Adrenal gland (tissue), 12 donors: ENCODE measurements around the gene BTN1A1. TPM values are rescaled to one million over a fixed set of nuclear protein-coding genes. Genes with fewer than 3 reads are reported as not detected.

ENCODE experiments used
- DNase-seq, 7 donors: peaks; one replicate each; pipeline ENCODE4 v3.0.0-alpha.2; 2019 to 2020
- H3K27ac ChIP-seq, 5 donors: fragments of 200-600 bp; sonication (generic) in 4 of 5; 1 replicate in 3 of 5; 2 replicates in 2 of 5; pipeline versions ENCODE4 v1.5.1 to v1.8.0; 2016 to 2020; ENCODE audit warnings: mild to moderate bottlenecking in 1 of 5
- H3K27me3 ChIP-seq: fragments of 200-600 bp; 2 replicates; pipeline ENCODE4 v1.8.0; 2021
- H3K36me3 ChIP-seq, 2 donors: fragments of 200-600 bp; replicated peaks in 1 of 2; 1 replicate in 1 of 2; 2 replicates in 1 of 2; pipeline versions ENCODE4 v1.5.1 to v1.8.0; 2018 to 2022
- H3K4me1 ChIP-seq, 2 donors: fragments of 200-600 bp; replicated peaks in 1 of 2; 1 replicate in 1 of 2; 2 replicates in 1 of 2; pipeline versions ENCODE4 v1.5.1 to v1.8.0; 2018 to 2021
- H3K4me3 ChIP-seq, 4 donors: fragments of 200-600 bp; sonication (generic) in 3 of 4; one replicate each; pipeline ENCODE4 v1.5.1; 2016 to 2018
- H3K9me3 ChIP-seq, 3 donors: fragments of 200-600 bp; sonication (generic) in 1 of 3; replicated peaks in 1 of 3; 1 replicate in 2 of 3; 2 replicates in 1 of 3; pipeline versions ENCODE4 v1.5.1 to v1.8.0; 2016 to 2021
- CTCF ChIP-seq, 6 experiments: fragments of 450-650 bp in 4 of 6; fragments of 200-600 bp in 2 of 6; sonication (generic) in 1 of 6; IDR thresholded peaks; 1 replicate in 5 of 6; 2 replicates in 1 of 6; pipeline versions ENCODE4 v1.5.1 to v1.8.0; 2016 to 2021; ENCODE audit warnings: antibody characterized with exemption in 6 of 6, mild to moderate bottlenecking in 2 of 6, moderate library complexity in 1 of 6
- POLR2A ChIP-seq, 2 donors: fragments of 450-650 bp; IDR thresholded peaks; one replicate each; pipeline ENCODE4 v1.6.1; 2017; ENCODE audit warnings: antibody characterized with exemption in 2 of 2, mild to moderate bottlenecking in 2 of 2, moderate library complexity in 1 of 2
- WGBS, 4 donors: extraction: QIAGEN DNeasy Blood & Tissue Kit in 2 of 4; methylation state at CpG; one replicate each; pipeline versions ENCODE4 v1.1.5 to v1.1.7; 2013 to 2017; 5-methylcytosine and 5-hydroxymethylcytosine counted together
- intact Hi-C, 2 donors: fragments of 100-400 bp; cut with DNase I; formaldehyde crosslinking; loops; one replicate each; pipeline versions ENCODE4 v1.14.1 to v1.15.0; 2022 to 2023
- polyA plus RNA-seq, 3 donors: library from polyadenylated mRNA; stranded (reverse); fragments of 200-250 nt in 2 of 3; fragments of 350-450 nt in 1 of 3; fragmentation: Illumina TruSeq in 1 of 3; extraction: RNeasy Lipid Tissue Mini Kit (QIAGEN cat#74804) in 1 of 3; gene quantifications; one replicate each; pipeline ENCODE4 v1.2.3, GENCODE V29; 2013 to 2014
- total RNA-seq, 9 donors: library from RNA; depleted of rRNA in 4 of 9; stranded (reverse); fragments of >200 nt in 4 of 9; fragments of 120-200 nt in 1 of 9; fragmentation: NEBNext Ultra II Directional in 1 of 9; extraction: Animal tissue kit (Norgen Biotek cat#: 25700) in 1 of 9; gene quantifications; one replicate each; pipeline versions ENCODE4 v1.1.0 to v1.2.4, GENCODE V29; 2013 to 2023
- donor health status: healthy with polysubstance abuse.
- donor health status: Bipolar disorder and iron deficiency.
- donor health status: DM: yes; HTN: yes; CAD: no.
- donor health status: DM: no; HTN: no; CAD: no.
- donor health status: DM: no; HTN: no; CAD: no.
- donor health status: DM: yes; HTN: yes; CAD: no.

The BTN1A1 gene
- total and polyA plus RNA-seq, 12 donors = 0.28 TPM; not detected in 11

GRCh38 chr6:26478100-26478984 lies 21.8 kb upstream of the BTN1A1 start:
- Histone ChIP-seq H3K4me3 (no peak overlapping the region), H3K36me3 (no peaks in the 10 kb centered on the region), H3K9me3 (no peaks in the 10 kb centered on the region), H3K27ac (peak overlapping the region in 2 of 5 donors; percentile 28 to 43), H3K27me3 (no peaks in the 10 kb centered on the region), H3K4me1 (peaks cover 13 to 14% of the 10 kb centered on the region in 2 donors)
- TF ChIP-seq POLR2A (IDR thresholded peaks at IDR 0.05) = no peak
- TF ChIP-seq CTCF (IDR thresholded peaks at IDR 0.05) = no peak
- DNase-seq = no peak
- WGBS, 4 donors = 84 to 95% (median 91%) methylated on average over 2 of the region's 2 CpGs
- intact Hi-C loops = no loop called here

GRCh38 chr6:26478985-26479278 lies 21.2 kb upstream of the BTN1A1 start:
- no peak for TF ChIP-seq CTCF (IDR thresholded peaks at IDR 0.05)
- H3K36me3 ChIP-seq = no peaks in the 10 kb centered on the region
- peak overlapping the region in 2 of 5 donors; percentile 4 to 46 for H3K27ac ChIP-seq
- no peak overlapping the region for H3K4me3 ChIP-seq
- 77 to 91% (median 83%) methylated on average over 3 of the region's 3 CpGs for WGBS, 4 donors
- DNase-seq = no peak
- H3K4me1 ChIP-seq = peaks cover 13 to 14% of the 10 kb centered on the region in 2 donors
- no peaks in the 10 kb centered on the region for H3K27me3 ChIP-seq
- intact Hi-C loops = no loop called here
- no peaks in the 10 kb centered on the region for H3K9me3 ChIP-seq

- H3K9me3 ChIP-seq = no peaks in the 10 kb centered on the region
- TF ChIP-seq POLR2A (IDR thresholded peaks at IDR 0.05) (no peak), CTCF (IDR thresholded peaks at IDR 0.05) (no peak)
- H3K36me3 ChIP-seq = no peaks in the 10 kb centered on the region
- intact Hi-C loops = no loop called here
- WGBS, 4 donors = 90 to 94% (median 92%) methylated on average over 4 of the region's 4 CpGs
- no peak overlapping the region for H3K4me3 ChIP-seq
- H3K27ac ChIP-seq = no peak overlapping the region
- H3K27me3 ChIP-seq = no peaks in the 10 kb centered on the region
- peaks cover 0 to 3% of the 10 kb centered on the region in 2 donors for H3K4me1 ChIP-seq
- no peak for DNase-seq
Measured at GRCh38 chr6:26482338-26482737, 17.8 kb upstream of the BTN1A1 start.

- Histone ChIP-seq H3K4me1 (peaks cover 0 to 3% of the 10 kb centered on the region in 2 donors), H3K36me3 (no peaks in the 10 kb centered on the region), H3K27me3 (no peaks in the 10 kb centered on the region), H3K9me3 (no peaks in the 10 kb centered on the region), H3K4me3 (no peak overlapping the region), H3K27ac (no peak overlapping the region)
- no peak for TF ChIP-seq CTCF (IDR thresholded peaks at IDR 0.05)
- TF ChIP-seq POLR2A (IDR thresholded peaks at IDR 0.05) = no peak
- no peak for DNase-seq
- 82 to 91% (median 87%) methylated on average over 3 of the region's 3 CpGs for WGBS, 4 donors
- intact Hi-C loops = no loop called here
Measured at GRCh38 chr6:26483727-26484126, 16.4 kb upstream of the BTN1A1 start.
